Stimulated activated CD8-positive, alpha-beta memory T cell treated with anti-CD3 and anti-CD28 coated beads, Interleukin-12 subunit alpha, Interleukin-12 subunit beta, amount 100 ng/mL, for 24 hours (primary cell): ENCODE results near the gene RIGI.
"Not testable (repeated sequence)": the region's sequence is repeated elsewhere in the genome, so short reads cannot be mapped to it uniquely, and the experiment has no call there.

ENCODE experiments used
- DNase-seq: peaks from one replicate; pipeline ENCODE4 v3.0.0-alpha.2; 2020; ENCODE audit errors: extremely low read depth

Gene RIGI

GRCh38 chr9:32526707-32527048 is 682 bp upstream of the RIGI start:
- no peak for DNase-seq

DNA sequence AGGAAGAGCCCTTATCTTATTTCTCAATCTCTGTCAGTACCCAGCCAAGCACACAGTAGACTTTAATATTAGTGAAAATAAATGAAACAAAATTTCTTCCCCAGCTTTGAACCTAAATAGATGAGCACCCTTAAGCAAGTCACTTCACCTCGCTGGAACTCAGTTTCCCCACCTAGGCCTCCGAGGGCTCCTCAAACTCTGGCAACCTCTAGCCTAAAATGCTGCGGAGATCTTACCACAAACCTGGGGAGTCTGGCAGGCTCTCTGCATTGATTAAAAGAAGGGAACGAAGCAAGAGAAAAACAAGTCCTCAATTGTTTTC is 326 bp downstream of the RIGI start:
- no peak for DNase-seq

DNA sequence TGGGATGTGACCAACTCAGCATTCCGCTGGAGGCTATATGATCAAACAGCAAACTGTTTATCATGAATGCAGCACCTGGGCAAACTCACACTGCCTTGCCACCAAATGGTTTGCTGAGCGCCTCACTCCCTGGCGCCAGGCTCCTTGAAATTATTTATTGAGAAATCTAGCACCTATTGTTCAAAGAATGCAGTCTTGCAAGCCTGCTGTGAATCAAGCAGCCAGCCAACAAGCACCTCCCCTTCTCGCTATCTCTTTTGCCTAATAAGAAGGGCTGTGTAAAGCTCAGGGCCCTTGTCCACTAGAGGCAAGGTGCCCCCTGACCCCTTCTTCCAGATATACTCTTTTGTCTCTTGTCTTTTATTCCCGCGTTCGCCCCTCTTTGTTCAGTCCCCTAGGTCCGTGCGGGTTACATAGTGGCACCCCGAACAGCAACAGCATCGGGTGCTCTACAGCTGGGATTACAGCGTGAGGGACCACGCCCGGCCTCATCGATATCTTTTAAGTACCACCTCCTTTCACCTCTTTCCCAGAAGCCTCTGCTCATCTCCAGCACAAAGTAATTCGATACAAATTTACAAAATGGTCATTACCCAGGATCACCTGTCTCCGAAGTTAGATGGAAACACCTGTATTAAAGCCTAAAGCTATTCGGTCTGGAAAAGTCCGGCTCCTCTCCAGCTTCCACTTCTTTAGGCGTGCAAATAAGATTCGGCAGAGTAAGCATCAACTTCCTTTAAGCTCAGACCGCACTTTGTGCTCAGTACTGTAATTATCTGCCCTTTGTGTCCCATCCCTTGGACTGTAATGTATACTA is 896 bp downstream of the RIGI start:
- no peak for DNase-seq

GRCh38 chr9:32524558-32524891 is 1.5 kb downstream of the RIGI start:
- DNase-seq, result not testable (repeated sequence)

DNA sequence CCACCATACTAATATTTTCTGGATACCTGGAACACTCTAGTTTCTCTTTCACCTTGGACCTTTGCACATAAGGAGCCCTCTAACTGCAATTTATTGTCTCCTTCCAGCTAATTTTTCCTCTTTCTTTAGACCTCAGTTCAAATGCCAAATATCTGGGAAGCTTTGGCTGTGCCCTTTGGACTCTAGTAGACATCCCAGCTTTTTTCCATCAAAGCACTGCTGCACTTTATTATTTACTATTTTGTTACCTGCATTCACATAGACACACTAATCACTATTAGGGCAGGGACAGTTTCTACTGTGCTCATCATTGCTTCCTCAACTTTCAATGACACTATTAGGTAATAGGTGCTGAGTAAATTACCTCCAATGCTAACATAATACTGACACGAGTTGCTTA is 2.1 kb downstream of the RIGI start:
- no peak for DNase-seq

- no peak for DNase-seq
Measured at GRCh38 chr9:32518276-32518675, 7.7 kb downstream of the RIGI start.

- DNase-seq, result no peak
Measured at GRCh38 chr9:32516241-32516640, 9.8 kb downstream of the RIGI start.

DNA sequence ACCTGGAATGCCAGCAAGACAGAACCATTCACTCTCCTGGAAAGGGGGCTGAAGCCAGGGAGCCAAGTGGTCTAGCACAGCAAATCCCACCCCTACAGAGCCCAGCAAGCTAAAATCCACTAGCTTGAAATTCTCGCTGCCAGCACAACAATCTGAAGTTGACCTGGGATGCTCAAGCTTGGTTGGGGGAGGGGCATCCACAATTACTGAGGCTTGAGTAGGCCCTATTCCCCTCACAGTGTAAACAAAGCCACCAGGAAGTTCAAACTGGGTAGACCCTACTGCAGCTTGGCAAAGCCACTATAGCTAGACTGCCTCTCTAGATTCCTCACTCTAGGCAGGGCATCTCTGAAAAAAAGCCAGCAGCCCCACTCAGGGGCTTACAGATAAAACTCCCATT is 17.3 kb downstream of the RIGI start:
- no peak for DNase-seq

GRCh38 chr9:32503008-32503407 is 23.0 kb downstream of the RIGI start:
- no peak for DNase-seq

GRCh38 chr9:32502464-32502863 is 23.5 kb downstream of the RIGI start:
- DNase-seq, result no peak

DNA sequence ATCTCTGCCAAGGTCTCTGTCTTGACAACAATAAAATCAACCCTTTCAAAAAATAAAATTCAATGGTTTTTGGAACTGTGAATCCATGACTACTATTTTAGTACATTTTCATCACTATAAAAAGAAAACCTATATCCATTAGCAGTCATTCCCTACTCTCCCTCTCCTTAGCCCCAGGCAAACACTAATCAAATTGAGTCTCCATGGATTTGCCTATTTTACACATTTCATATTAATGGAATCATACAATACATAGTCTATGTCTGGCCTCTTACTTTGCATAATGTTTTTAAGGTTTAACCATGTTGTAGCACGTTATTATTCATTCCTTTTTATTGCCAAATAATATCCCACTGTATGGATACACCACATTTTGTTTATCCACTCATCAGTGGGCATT is 24.1 kb downstream of the RIGI start:
- no peak for DNase-seq

- no peak for DNase-seq
Measured at GRCh38 chr9:32500768-32501167, 25.2 kb downstream of the RIGI start.

- no peak for DNase-seq
Measured at GRCh38 chr9:32497921-32498320, 28.1 kb downstream of the RIGI start.

DNA sequence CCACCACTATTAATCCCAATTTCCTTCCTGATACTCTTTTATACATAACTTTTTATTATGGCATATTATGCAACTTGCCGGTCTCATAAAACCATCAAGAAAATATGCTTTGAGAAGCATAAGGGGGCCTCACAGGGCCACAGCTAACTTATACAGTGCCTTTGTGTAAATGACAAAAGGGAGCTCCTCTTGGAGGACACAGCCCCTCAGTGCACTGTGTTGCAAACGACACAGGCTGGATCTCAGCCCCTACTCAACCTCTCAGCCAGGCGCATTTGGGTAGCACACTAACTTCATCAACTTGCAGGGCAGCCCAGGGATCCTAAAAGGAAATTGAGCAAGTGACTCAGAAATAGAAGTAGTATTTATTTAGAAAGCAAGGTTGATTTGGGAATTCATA is 35.4 kb downstream of the RIGI start:
- DNase-seq, result no peak

DNA sequence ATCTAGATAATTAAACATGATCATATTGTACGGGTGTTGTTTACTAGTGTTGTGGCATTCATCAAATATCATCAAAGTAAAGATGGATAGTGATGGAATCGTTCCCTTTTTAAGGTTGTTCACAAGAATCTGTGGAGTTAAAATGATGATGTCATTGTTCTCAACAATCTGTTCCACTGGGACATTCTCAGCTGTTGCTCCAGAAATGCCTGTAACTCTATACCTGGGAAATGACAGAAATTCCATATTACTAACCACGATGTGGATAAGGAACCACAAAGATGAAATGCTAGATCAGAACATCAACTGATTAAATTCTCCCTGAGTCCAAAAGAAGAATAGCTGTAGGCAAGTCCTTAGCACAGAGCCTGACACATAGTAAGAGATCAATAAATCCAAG is 38.0 kb downstream of the RIGI start:
- DNase-seq, result no peak

DNA sequence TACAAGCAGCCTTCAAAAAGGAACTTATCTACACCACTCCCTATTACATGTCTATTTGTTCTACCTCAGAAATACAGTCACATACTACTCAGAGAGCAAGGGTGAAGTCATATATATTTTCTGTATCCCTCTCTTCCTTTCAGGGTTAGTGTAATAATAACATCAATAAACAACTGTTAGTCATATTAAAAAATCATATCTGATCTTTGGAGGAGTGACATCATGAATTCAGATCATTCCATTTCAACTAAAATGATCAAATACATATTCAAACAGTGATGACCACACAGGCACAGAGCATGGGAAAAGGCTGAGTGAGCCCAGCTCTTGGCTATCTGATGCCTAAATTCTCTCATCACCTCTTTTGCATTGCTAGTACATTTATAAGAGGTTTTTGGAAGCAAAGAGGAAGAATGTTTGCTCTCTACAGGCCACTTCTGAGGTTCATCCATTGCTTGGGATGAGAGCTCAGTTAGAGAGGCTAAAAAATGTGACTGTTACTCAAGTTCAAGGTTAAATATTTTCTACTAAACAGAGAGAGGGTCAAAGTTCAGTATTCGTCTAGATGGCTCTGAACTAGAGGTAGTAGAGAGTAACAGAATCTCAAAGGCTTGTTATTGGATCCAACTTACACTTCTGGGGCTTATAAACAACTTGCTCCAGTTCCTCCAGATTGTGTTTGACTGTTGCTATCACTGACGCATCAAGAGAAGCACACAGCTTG is 39.0 kb downstream of the RIGI start:
- no peak for DNase-seq

DNA sequence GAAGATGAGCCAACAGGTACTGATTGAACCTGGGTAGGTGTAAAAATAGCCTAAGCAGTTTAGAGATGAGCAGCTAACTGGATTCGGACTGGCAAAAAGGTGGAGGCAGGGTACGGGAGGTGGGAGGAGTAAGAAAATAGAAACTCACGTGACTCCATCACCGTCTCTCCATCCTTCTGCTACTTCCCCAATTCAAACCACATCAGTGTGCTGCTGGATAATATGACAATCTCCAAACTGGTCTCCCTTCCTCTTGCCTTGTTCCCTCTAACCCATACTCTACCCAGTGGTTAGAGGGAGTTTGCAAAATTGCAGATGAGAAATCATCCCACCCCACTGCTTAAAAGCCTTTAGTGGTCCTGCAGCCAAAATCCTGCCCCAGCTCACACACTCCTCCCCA is 42.7 kb downstream of the RIGI start:
- DNase-seq, result no peak
